ENCODE data around the gene CLEC9A. TPM values are rescaled to one million over a fixed set of nuclear protein-coding genes. Genes with fewer than 3 reads are reported as not detected.

Gene CLEC9A
- polyA plus RNA-seq, 2 of the 4 experiments (the other 2 are of a cell fraction) = not detected

GRCh38 chr12:10113075-10113474 is 82.6 kb downstream of the CLEC9A start (continued):
- no peak for TF ChIP-seq BCL3 (IDR thresholded peaks at IDR 0.05)
- TF ChIP-seq NR3C1 (IDR thresholded peaks at IDR 0.05) = no peak
- no peak for TF ChIP-seq MAX (IDR thresholded peaks at IDR 0.05)
- no peak for TF ChIP-seq JUNB (IDR thresholded peaks at IDR 0.05)
- TF ChIP-seq TFCP2L1 (CRISPR knock-in tag; IDR thresholded peaks at IDR 0.05) = no peak

DNA sequence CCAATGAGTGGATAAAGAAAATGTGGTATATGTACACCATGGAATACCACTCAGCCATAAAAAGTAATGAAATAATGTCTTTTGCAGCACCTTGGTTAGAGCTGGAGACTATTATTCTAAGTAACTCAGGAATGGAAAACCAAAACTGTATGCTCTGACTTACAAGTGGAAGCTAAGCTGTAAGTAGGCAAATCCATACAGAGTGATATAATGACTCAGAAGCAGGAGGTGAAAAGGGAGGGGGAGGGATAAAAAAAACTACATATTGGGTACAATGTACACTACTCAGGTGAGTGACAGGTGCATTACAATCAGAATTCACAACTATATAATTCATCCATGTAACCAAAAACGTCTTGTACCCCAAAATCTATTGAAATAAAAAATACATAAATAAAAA is 83.4 kb downstream of the CLEC9A start:
- POLR2A ChIA-PET = no interaction called here
- no peak for FAIRE-seq

GRCh38 chr12:10115311-10115710 is 84.8 kb downstream of the CLEC9A start:
- TF ChIP-seq HOXB13 (CRISPR knock-in tag; IDR thresholded peaks at IDR 0.05; ENCODE audit: low read depth) (no peak), HDAC2 (IDR thresholded peaks at IDR 0.05) (no peak), ZSCAN20 (CRISPR knock-in tag; IDR thresholded peaks at IDR 0.05) (no peak), CBX8 (IDR thresholded peaks at IDR 0.05) (no peak), ZC3H11A (IDR thresholded peaks at IDR 0.05) (no peak), NPAS2 (CRISPR knock-in tag; IDR thresholded peaks at IDR 0.05; ENCODE audit: borderline replicate concordance) (no peak), GATA3 (IDR thresholded peaks at IDR 0.05; ENCODE audit: borderline replicate concordance) (no peak), NR3C1 (IDR thresholded peaks at IDR 0.05) (no peak), SMC3 (IDR thresholded peaks at IDR 0.05) (no peak), ESRRA (IDR thresholded peaks at IDR 0.05; ENCODE audit: borderline replicate concordance, low read length) (no peak), RFX5 (IDR thresholded peaks at IDR 0.05) (no peak), FOSB (CRISPR knock-in tag; IDR thresholded peaks at IDR 0.05) (no peak)
- TF ChIP-seq, protein P1, sequence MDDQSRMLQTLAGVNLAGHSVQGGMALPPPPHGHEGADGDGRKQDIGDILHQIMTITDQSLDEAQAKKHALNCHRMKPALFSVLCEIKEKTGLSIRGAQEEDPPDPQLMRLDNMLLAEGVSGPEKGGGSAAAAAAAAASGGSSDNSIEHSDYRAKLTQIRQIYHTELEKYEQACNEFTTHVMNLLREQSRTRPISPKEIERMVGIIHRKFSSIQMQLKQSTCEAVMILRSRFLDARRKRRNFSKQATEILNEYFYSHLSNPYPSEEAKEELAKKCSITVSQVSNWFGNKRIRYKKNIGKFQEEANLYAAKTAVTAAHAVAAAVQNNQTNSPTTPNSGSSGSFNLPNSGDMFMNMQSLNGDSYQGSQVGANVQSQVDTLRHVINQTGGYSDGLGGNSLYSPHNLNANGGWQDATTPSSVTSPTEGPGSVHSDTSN (IDR thresholded peaks at IDR 0.05) = no peak
- no peak for DNase-seq (ENCODE audit: low read depth in 1 of 2, low spot score in 1 of 2)
- CTCF ChIA-PET = interaction anchor here (1.0 kb wide), 1 partner anchor 24 kb away, joined by 3 read pairs; no protein-coding TSS in a partner anchor
- no peak for ATAC-seq
- no peak overlapping the region for H3K4me2 ChIP-seq
- POLR2A ChIA-PET = no interaction called here
- H3K4me3 ChIP-seq = no peak overlapping the region
- 79% methylated on average over 15 of the region's 15 CpGs for WGBS (ENCODE audit: missing lambda C conversion rate)
- peaks cover 22% of the 10 kb centered on the region for H3K4me1 ChIP-seq
- no peak for FAIRE-seq
- H3K27ac ChIP-seq = no peak overlapping the region
- no peaks in the 10 kb centered on the region for H3K9me3 ChIP-seq

More for the DNA sequence above, 83.4 kb downstream of the CLEC9A start:
- DNase-seq (ENCODE audit: low read depth in 1 of 2, low spot score in 1 of 2) (no peak), ATAC-seq (no peak)
- 5% methylated on average over 1 of the region's 1 CpG for WGBS (ENCODE audit: missing lambda C conversion rate)
- TF ChIP-seq BHLHE40 (IDR thresholded peaks at IDR 0.05; ENCODE audit: low read depth, low read length) (no peak), MAX (IDR thresholded peaks at IDR 0.05) (no peak), HES2 (IDR thresholded peaks at IDR 0.05) (no peak), POLR2A (IDR thresholded peaks at IDR 0.05; ENCODE audit: low read length) (no peak)
- CTCF ChIA-PET = no interaction called here
- Histone ChIP-seq H3K4me2 (no peak overlapping the region; the same call in 2 of the 3 replicates), H3K4me1 (peaks cover 16% of the 10 kb centered on the region), H3K9me3 (no peaks in the 10 kb centered on the region), H3K4me3 (no peak overlapping the region), H3K27ac (no peak overlapping the region)

Other genes starting within 250 kb of the CLEC9A start
- gene KLRF1, start 203.2 kb upstream of the CLEC9A start, polyA plus RNA-seq (2011; rRNA removed) = not detected in 2 replicates
- not detected in 3 replicates for gene KLRF1, start 203.2 kb upstream of the CLEC9A start, polyA plus RNA-seq (2017; fragmentation: RNase III; extraction: RNeasy Plus Mini Kit Qiagen cat#74134 plus additional on column Dnase treatment)
- 2.1 and 2.2 TPM in 2 replicates for gene CLEC2B, start 161.3 kb upstream of the CLEC9A start, polyA plus RNA-seq (2011; rRNA removed)
- gene CLEC2B, start 161.3 kb upstream of the CLEC9A start, polyA plus RNA-seq (2017; fragmentation: RNase III; extraction: RNeasy Plus Mini Kit Qiagen cat#74134 plus additional on column Dnase treatment) = 0.17 to 0.55 TPM (median 0.30 TPM) in 3 replicates
- not detected in 2 replicates for gene KLRF2, start 149.2 kb upstream of the CLEC9A start, polyA plus RNA-seq (2011; rRNA removed)
- not detected in 3 replicates for gene KLRF2, start 149.2 kb upstream of the CLEC9A start, polyA plus RNA-seq (2017; fragmentation: RNase III; extraction: RNeasy Plus Mini Kit Qiagen cat#74134 plus additional on column Dnase treatment)
- gene CLEC2A, start 98.3 kb upstream of the CLEC9A start, polyA plus RNA-seq (2011; rRNA removed) = not detected in 2 replicates
- not detected in 3 replicates for gene CLEC2A, start 98.3 kb upstream of the CLEC9A start, polyA plus RNA-seq (2017; fragmentation: RNase III; extraction: RNeasy Plus Mini Kit Qiagen cat#74134 plus additional on column Dnase treatment)
- gene CLEC12A, start 59.3 kb upstream of the CLEC9A start, polyA plus RNA-seq (2011; rRNA removed) = not detected in 2 replicates
- not detected in 3 replicates for gene CLEC12A, start 59.3 kb upstream of the CLEC9A start, polyA plus RNA-seq (2017; fragmentation: RNase III; extraction: RNeasy Plus Mini Kit Qiagen cat#74134 plus additional on column Dnase treatment)
- gene CLEC1B, start 31.6 kb upstream of the CLEC9A start, polyA plus RNA-seq (2011; rRNA removed) = not detected in 2 replicates
- not detected in 3 replicates for gene CLEC1B, start 31.6 kb upstream of the CLEC9A start, polyA plus RNA-seq (2017; fragmentation: RNase III; extraction: RNeasy Plus Mini Kit Qiagen cat#74134 plus additional on column Dnase treatment)
- gene CLEC12B, start 20.1 kb upstream of the CLEC9A start, polyA plus RNA-seq (2011; rRNA removed) = not detected in 2 replicates
- not detected in 3 replicates for gene CLEC12B, start 20.1 kb upstream of the CLEC9A start, polyA plus RNA-seq (2017; fragmentation: RNase III; extraction: RNeasy Plus Mini Kit Qiagen cat#74134 plus additional on column Dnase treatment)
- gene CLEC1A, start 68.3 kb downstream of the CLEC9A start, polyA plus RNA-seq (2011; rRNA removed) = 0.06 TPM in 1 of 2 replicates, not detected in the other
- gene CLEC1A, start 68.3 kb downstream of the CLEC9A start, polyA plus RNA-seq (2017; fragmentation: RNase III; extraction: RNeasy Plus Mini Kit Qiagen cat#74134 plus additional on column Dnase treatment) = not detected in 3 replicates
- gene CLEC7A, start 99.5 kb downstream of the CLEC9A start, polyA plus RNA-seq (2011; rRNA removed) = not detected in 2 replicates
- gene CLEC7A, start 99.5 kb downstream of the CLEC9A start, polyA plus RNA-seq (2017; fragmentation: RNase III; extraction: RNeasy Plus Mini Kit Qiagen cat#74134 plus additional on column Dnase treatment) = 0.08 TPM in 1 of 3 replicates, not detected in the others
- gene OLR1, start 141.4 kb downstream of the CLEC9A start, polyA plus RNA-seq (2011; rRNA removed) = 0.59 and 0.95 TPM in 2 replicates
- 0.44 to 0.92 TPM (median 0.81 TPM) in 3 replicates for gene OLR1, start 141.4 kb downstream of the CLEC9A start, polyA plus RNA-seq (2017; fragmentation: RNase III; extraction: RNeasy Plus Mini Kit Qiagen cat#74134 plus additional on column Dnase treatment)
- 0.08 and 0.39 TPM in 2 replicates for gene TMEM52B, start 148.3 kb downstream of the CLEC9A start, polyA plus RNA-seq (2011; rRNA removed)
- gene TMEM52B, start 148.3 kb downstream of the CLEC9A start, polyA plus RNA-seq (2017; fragmentation: RNase III; extraction: RNeasy Plus Mini Kit Qiagen cat#74134 plus additional on column Dnase treatment) = 0.05 to 0.08 TPM (median 0.05 TPM) in 3 replicates
- gene GABARAPL1, start 182.2 kb downstream of the CLEC9A start, polyA plus RNA-seq (2011; rRNA removed) = 46.2 and 58.6 TPM in 2 replicates
- gene GABARAPL1, start 182.2 kb downstream of the CLEC9A start, polyA plus RNA-seq (2017; fragmentation: RNase III; extraction: RNeasy Plus Mini Kit Qiagen cat#74134 plus additional on column Dnase treatment) = 28.7 to 37.8 TPM (median 35.9 TPM) in 3 replicates

All from A549 (cell line).